ENCODE data around the gene MVD. TPM values are rescaled to one million over a fixed set of nuclear protein-coding genes. Genes with fewer than 3 reads are reported as not detected.

Gene MVD
- total and polyA plus RNA-seq, 4 donors = 39.1 to 135 (median 119) TPM

DNA sequence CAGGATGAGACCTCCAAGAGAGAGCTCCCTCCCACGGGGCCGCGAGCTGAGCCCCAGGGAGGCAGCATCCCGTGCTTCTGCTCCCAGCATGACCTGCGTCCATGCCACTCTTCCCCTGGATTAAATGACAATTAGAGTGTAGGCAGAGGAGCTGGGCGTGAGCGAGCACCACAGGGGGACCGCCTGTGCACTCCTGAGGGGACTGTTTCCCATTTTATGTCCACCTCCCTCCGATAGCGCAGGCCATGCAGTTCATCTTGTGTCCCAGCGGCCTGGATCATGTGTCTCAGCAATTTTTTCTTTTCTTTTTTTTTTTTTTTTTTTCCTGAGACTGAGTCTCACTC lies 30.3 kb downstream of the MVD start:
- H3K9me3 ChIP-seq (ENCODE audit: control insufficient read depth in 4 of 4, insufficient read depth in 3 of 4, low read length in 3 of 4) = no peaks in the 10 kb centered on the region
- peaks cover 0 to 39% (median 8%) of the 10 kb centered on the region in 4 donors for H3K36me3 ChIP-seq (ENCODE audit: control insufficient read depth in 4 of 4, insufficient read depth in 4 of 4, low read length in 4 of 4)
- 94 to 96% methylated on average over 11 of the region's 11 CpGs for WGBS, 2 donors
- ATAC-seq (ENCODE audit: insufficient read depth, low FRiP score) (no peak), DNase-seq (no peak)
- no peak overlapping the region for H3K27ac ChIP-seq (ENCODE audit: low read depth in 1 of 2, low read length in 1 of 2)
- peaks cover 0 to 16% (median 5%) of the 10 kb centered on the region in 3 donors for H3K27me3 ChIP-seq (ENCODE audit: control insufficient read depth in 3 of 3, insufficient read depth in 3 of 3, low read length in 2 of 3)
- no peak overlapping the region for H3K4me3 ChIP-seq
- TF ChIP-seq, protein P1, sequence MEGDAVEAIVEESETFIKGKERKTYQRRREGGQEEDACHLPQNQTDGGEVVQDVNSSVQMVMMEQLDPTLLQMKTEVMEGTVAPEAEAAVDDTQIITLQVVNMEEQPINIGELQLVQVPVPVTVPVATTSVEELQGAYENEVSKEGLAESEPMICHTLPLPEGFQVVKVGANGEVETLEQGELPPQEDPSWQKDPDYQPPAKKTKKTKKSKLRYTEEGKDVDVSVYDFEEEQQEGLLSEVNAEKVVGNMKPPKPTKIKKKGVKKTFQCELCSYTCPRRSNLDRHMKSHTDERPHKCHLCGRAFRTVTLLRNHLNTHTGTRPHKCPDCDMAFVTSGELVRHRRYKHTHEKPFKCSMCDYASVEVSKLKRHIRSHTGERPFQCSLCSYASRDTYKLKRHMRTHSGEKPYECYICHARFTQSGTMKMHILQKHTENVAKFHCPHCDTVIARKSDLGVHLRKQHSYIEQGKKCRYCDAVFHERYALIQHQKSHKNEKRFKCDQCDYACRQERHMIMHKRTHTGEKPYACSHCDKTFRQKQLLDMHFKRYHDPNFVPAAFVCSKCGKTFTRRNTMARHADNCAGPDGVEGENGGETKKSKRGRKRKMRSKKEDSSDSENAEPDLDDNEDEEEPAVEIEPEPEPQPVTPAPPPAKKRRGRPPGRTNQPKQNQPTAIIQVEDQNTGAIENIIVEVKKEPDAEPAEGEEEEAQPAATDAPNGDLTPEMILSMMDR (IDR thresholded peaks at IDR 0.05; ENCODE audit: control extremely low read depth, extremely low read depth) = no peak
- H3K4me1 ChIP-seq (ENCODE audit: control insufficient read depth in 5 of 5, insufficient read depth in 5 of 5, low read length in 5 of 5) = peaks cover 0 to 7% (median 0%) of the 10 kb centered on the region in 5 donors
- no peak overlapping the region for H3K9ac ChIP-seq (ENCODE audit: insufficient read depth in 1 of 2, low read length in 2 of 2)

DNA sequence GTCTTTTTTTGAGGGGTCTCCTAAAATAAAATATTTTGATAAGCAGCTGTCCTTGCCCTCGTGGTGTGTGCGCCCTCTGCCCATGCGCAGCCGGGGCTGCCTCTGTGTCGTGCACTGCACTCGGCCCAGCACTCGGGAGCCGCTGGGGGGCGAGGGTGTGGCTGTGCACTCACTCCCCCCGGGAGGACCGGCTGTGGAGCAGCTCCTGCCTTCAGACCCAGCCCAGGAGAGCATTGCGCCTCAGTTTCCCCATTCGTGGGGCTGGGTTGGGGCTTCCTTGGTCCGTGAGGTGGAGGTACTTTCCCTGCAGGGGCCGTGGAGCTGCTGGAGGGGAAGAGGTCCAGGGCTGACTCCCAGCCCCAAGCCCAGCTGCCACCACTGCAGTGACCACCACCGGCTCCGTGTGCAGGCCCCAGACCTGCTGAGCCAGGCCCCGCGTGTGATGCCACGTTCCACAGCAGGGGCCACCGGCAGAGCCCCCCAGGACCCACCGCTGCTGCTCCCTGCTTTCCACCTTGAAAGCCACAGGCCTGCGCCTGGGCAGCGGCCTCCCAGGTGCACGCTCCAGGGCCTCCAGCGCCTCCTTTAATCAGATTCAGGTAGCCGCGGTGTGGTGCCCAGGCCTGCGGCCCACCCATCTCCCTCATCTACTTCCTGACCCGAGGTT lies 30.8 kb downstream of the MVD start:
- Histone ChIP-seq H3K27me3 (ENCODE audit: control insufficient read depth in 3 of 3, insufficient read depth in 3 of 3, low read length in 2 of 3) (peaks cover 0 to 11% (median 3%) of the 10 kb centered on the region in 3 donors), H3K9me3 (ENCODE audit: control insufficient read depth in 4 of 4, insufficient read depth in 3 of 4, low read length in 3 of 4) (no peaks in the 10 kb centered on the region), H3K4me3 (no peak overlapping the region), H3K27ac (ENCODE audit: low read depth in 1 of 2, low read length in 1 of 2) (no peak overlapping the region), H3K9ac (ENCODE audit: insufficient read depth in 1 of 2, low read length in 2 of 2) (no peak overlapping the region), H3K4me1 (ENCODE audit: control insufficient read depth in 5 of 5, insufficient read depth in 5 of 5, low read length in 5 of 5) (peaks cover 0 to 7% (median 0%) of the 10 kb centered on the region in 5 donors), H3K36me3 (ENCODE audit: control insufficient read depth in 4 of 4, insufficient read depth in 4 of 4, low read length in 4 of 4) (peaks cover 0 to 41% (median 8%) of the 10 kb centered on the region in 4 donors)
- ATAC-seq (ENCODE audit: insufficient read depth, low FRiP score) (no peak), DNase-seq (no peak)
- WGBS, 2 donors = 91 to 95% methylated on average over 30 of the region's 30 CpGs
- TF ChIP-seq, protein P1 (IDR thresholded peaks at IDR 0.05; ENCODE audit: control extremely low read depth, extremely low read depth) = no peak

DNA sequence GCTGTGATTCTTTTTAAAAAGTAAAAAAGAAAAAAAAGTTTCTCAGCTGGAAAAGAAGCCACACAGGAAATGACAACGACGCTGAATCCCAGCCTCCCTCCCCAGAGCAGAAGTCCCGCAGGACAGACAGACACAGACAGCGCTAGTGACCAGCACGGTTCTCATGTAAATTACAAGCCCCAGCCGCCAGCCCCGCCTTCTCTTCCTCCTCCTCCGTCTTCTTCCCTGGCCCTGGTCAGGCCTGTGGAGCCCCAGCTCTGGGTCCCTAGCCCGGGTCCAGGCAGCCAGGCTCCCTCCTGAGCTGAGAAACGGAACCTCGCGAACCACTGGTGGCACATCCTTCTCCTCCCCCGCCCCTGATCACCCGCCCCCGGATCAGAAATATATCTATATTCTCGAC lies 31.5 kb downstream of the MVD start:
- ATAC-seq (ENCODE audit: insufficient read depth, low FRiP score) (no peak), DNase-seq (no peak)
- no peak overlapping the region for H3K4me3 ChIP-seq
- no peak overlapping the region for H3K9ac ChIP-seq (ENCODE audit: insufficient read depth in 1 of 2, low read length in 2 of 2)
- no peaks in the 10 kb centered on the region for H3K9me3 ChIP-seq (ENCODE audit: control insufficient read depth in 4 of 4, insufficient read depth in 3 of 4, low read length in 3 of 4)
- no peak overlapping the region for H3K27ac ChIP-seq (ENCODE audit: low read depth in 1 of 2, low read length in 1 of 2)
- peaks cover 0 to 43% (median 10%) of the 10 kb centered on the region in 4 donors for H3K36me3 ChIP-seq (ENCODE audit: control insufficient read depth in 4 of 4, insufficient read depth in 4 of 4, low read length in 4 of 4)
- H3K27me3 ChIP-seq (ENCODE audit: control insufficient read depth in 3 of 3, insufficient read depth in 3 of 3, low read length in 2 of 3) = peaks cover 0 to 9% (median 3%) of the 10 kb centered on the region in 3 donors
- 80% methylated on average over 16 of the region's 16 CpGs for WGBS, 2 donors
- TF ChIP-seq, protein P1 (IDR thresholded peaks at IDR 0.05; ENCODE audit: control extremely low read depth, extremely low read depth) = no peak
- H3K4me1 ChIP-seq (ENCODE audit: control insufficient read depth in 5 of 5, insufficient read depth in 5 of 5, low read length in 5 of 5) = peaks cover 0 to 7% (median 0%) of the 10 kb centered on the region in 5 donors
